ENCODE results near the gene CLEC3B.

The CLEC3B gene

DNA sequence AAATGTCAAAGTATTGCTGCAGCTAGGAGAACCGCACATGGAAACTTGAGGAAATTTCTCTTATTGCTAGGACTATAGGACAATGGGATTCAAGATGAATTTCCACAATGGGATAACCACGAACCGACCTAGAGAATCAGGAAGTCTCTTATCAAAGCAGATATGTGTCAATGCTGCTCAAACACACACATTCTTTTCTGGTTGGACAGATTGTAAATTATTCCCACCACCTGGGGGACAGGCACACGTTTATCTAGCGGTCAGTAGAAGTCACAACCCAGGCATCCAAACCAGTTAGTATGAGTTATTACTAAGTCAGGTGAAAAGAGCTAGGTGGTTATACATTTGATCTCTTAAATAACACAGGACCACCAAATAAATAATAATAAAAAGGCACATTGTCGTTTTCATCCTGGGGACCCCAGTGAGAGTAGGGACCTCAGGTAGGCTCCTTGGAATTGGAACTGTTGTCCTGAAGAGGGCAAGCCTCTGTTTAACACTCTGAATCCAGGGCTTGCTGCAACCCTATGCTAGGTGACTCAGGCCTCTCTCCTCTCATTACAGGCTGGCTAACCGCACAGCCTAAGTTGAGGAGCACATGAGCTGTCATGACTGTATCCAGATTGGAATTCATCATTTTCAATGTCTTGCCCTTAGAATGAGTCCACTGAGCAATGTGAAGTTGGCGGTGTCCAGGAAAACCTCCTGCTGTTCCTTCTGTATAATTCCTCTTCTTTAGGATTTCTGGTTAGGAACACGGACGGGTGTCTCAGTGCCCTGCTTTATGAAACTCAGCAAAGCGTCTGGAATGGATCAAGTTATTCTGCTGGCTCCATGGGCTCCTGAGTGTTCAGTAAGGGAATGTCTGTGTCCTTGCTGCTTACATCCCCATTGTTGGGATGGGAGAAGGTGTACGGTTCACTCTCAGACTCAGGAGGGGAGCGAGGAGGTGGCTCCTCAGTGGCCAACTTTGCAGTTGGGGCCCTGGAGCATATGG, 59.0 kb downstream of the CLEC3B start (continued):
- no peak for TF ChIP-seq ZNF148 (tag by site-specific recombination; IDR thresholded peaks at IDR 0.05; ENCODE audit: borderline replicate concordance)
